Jurkat, Clone E6-1 (cell line): Measurements from ENCODE around the gene KCNN4. TPM values are rescaled to one million over a fixed set of nuclear protein-coding genes. Genes with fewer than 3 reads are reported as not detected.
"Not testable (repeated sequence)": the region's sequence is repeated elsewhere in the genome, so short reads cannot be mapped to it uniquely, and the experiment has no call there.

Source experiments
- DNase-seq: peaks from one replicate; pipeline ENCODE4 v3.0.0-alpha.2; 2011; ENCODE audit warnings: low read depth, low spot score
- H3K4me3 ChIP-seq: 2 replicates; pipeline ENCODE4 v1.5.1; 2011; ENCODE audit warnings: mild to moderate bottlenecking, low read length, control low read depth, moderate library complexity
- polyA plus RNA-seq: library from polyadenylated mRNA; unstranded; fragments of >200 nt; gene quantifications from one replicate; pipeline ENCODE4 v1.2.1, GENCODE V29; 2012; ENCODE audit warnings: missing spikeins; ENCODE audit not compliant: insufficient read length, insufficient read depth

The KCNN4 gene
- polyA plus RNA-seq = 2.3 TPM

- no peak within 1 kb of the TSS for H3K4me3 ChIP-seq
- no peak for DNase-seq
These were observed at the start of gene KCNN4 for GRCh38 chr19:43780706-43781525. KCNN4 (minus strand) TSS chr19:43780973; CDS start chr19:43780861, 112 bp downstream.

GRCh38 chr19:43826787-43827754 is 46.3 kb upstream of the KCNN4 start, which contains the start of gene ZNF283:
ZNF283 (plus strand) TSS chr19:43827321; CDS start chr19:43833505, 6,184 bp downstream.
- peak within 1 kb of the TSS; percentile 47 for H3K4me3 ChIP-seq
- DNase-seq = peak; percentile 25

- not testable (repeated sequence) for H3K4me3 ChIP-seq, DNase-seq
These were observed 43.8 kb upstream of the KCNN4 start for GRCh38 chr19:43824572-43824971.

GRCh38 chr19:43823856-43824255 is 43.1 kb upstream of the KCNN4 start:
- not testable (repeated sequence) for H3K4me3 ChIP-seq, DNase-seq

GRCh38 chr19:43820884-43821215 is 40.1 kb upstream of the KCNN4 start:
- no peak for DNase-seq
- no peak overlapping the region for H3K4me3 ChIP-seq

GRCh38 chr19:43820098-43820883 is 39.5 kb upstream of the KCNN4 start:
- no peak overlapping the region for H3K4me3 ChIP-seq
- no peak for DNase-seq

- no peak for DNase-seq
These were observed 37.7 kb upstream of the KCNN4 start for GRCh38 chr19:43818500-43818899.

GRCh38 chr19:43817454-43817853 is 36.7 kb upstream of the KCNN4 start:
- H3K4me3 ChIP-seq, DNase-seq: not testable (repeated sequence)

More at GRCh38 chr19:43818500-43818899, 37.7 kb upstream of the KCNN4 start:
- no peak overlapping the region for H3K4me3 ChIP-seq

GRCh38 chr19:43814663-43815352 is 34.0 kb upstream of the KCNN4 start:
- no peak overlapping the region for H3K4me3 ChIP-seq
- no peak for DNase-seq

- no peak for DNase-seq
- H3K4me3 ChIP-seq = no peak overlapping the region
These were observed 31.9 kb upstream of the KCNN4 start for GRCh38 chr19:43812688-43813087.

- H3K4me3 ChIP-seq = no peak overlapping the region
- DNase-seq = no peak
These were observed 31.5 kb upstream of the KCNN4 start for GRCh38 chr19:43812259-43812658.

- DNase-seq = no peak
- H3K4me3 ChIP-seq = no peak overlapping the region
These were observed 31.1 kb upstream of the KCNN4 start for GRCh38 chr19:43811837-43812236.

- no peak overlapping the region for H3K4me3 ChIP-seq
- peak; percentile 66 for DNase-seq
These were observed 29.3 kb upstream of the KCNN4 start for GRCh38 chr19:43809762-43810696.

- no peak for DNase-seq
- H3K4me3 ChIP-seq = no peak overlapping the region
These were observed 26.9 kb upstream of the KCNN4 start for GRCh38 chr19:43807651-43808050.

- DNase-seq = no peak
These were observed 26.1 kb upstream of the KCNN4 start for GRCh38 chr19:43806848-43807247.

GRCh38 chr19:43806401-43806800 is 25.6 kb upstream of the KCNN4 start:
- not testable (repeated sequence) for DNase-seq, H3K4me3 ChIP-seq

More at GRCh38 chr19:43806848-43807247, 26.1 kb upstream of the KCNN4 start:
- H3K4me3 ChIP-seq = no peak overlapping the region

- DNase-seq = no peak
- H3K4me3 ChIP-seq = no peak overlapping the region
These were observed 23.7 kb upstream of the KCNN4 start for GRCh38 chr19:43804432-43804831.
